NCI-H1092 (cell line): ENCODE results near the gene RIMS1.

Source experiments
- DNase-seq: peaks from one replicate; lab custom pipeline; 2025; lab: John Stamatoyannopoulos, UW

RIMS1 gene

GRCh38 chr6:72111611-72112010 is 225.3 kb downstream of the RIMS1 start:
- DNase-seq: no peak

- no peak for DNase-seq
Measured at GRCh38 chr6:72130327-72130726, 244.0 kb downstream of the RIMS1 start.

- DNase-seq: no peak
Measured at GRCh38 chr6:72132427-72132826, 246.1 kb downstream of the RIMS1 start.

GRCh38 chr6:72132851-72133250 is 246.5 kb downstream of the RIMS1 start:
- DNase-seq: no peak

GRCh38 chr6:72133324-72133723 is 247.0 kb downstream of the RIMS1 start:
- no peak for DNase-seq

- no peak for DNase-seq
Measured at GRCh38 chr6:72140795-72141194, 254.4 kb downstream of the RIMS1 start.

GRCh38 chr6:72149715-72150114 is 263.4 kb downstream of the RIMS1 start:
- DNase-seq: no peak

- DNase-seq: no peak
Measured at GRCh38 chr6:72151742-72152141, 265.4 kb downstream of the RIMS1 start.

GRCh38 chr6:72175916-72176315 is 289.6 kb downstream of the RIMS1 start:
- no peak for DNase-seq

- DNase-seq: peak; percentile 13
Measured at GRCh38 chr6:72182337-72183246, 296.2 kb downstream of the RIMS1 start.

GRCh38 chr6:72203983-72204382 is 317.6 kb downstream of the RIMS1 start:
- no peak for DNase-seq

- DNase-seq: no peak
Measured at GRCh38 chr6:72205500-72205899, 319.1 kb downstream of the RIMS1 start.

GRCh38 chr6:72206606-72207005 is 320.3 kb downstream of the RIMS1 start:
- no peak for DNase-seq

GRCh38 chr6:72212686-72213085 is 326.3 kb downstream of the RIMS1 start:
- no peak for DNase-seq

GRCh38 chr6:72213654-72214053 is 327.3 kb downstream of the RIMS1 start:
- DNase-seq: no peak

- DNase-seq: no peak
Measured at GRCh38 chr6:72216222-72217068, 330.1 kb downstream of the RIMS1 start.

- no peak for DNase-seq
Measured at GRCh38 chr6:72217626-72218025, 331.3 kb downstream of the RIMS1 start.

GRCh38 chr6:72218125-72218524 is 331.8 kb downstream of the RIMS1 start:
- DNase-seq: no peak

GRCh38 chr6:72219536-72219935 is 333.2 kb downstream of the RIMS1 start:
- no peak for DNase-seq

- no peak for DNase-seq
Measured at GRCh38 chr6:72238021-72238420, 351.7 kb downstream of the RIMS1 start.

- DNase-seq: no peak
Measured at GRCh38 chr6:72238900-72239299, 352.6 kb downstream of the RIMS1 start.

GRCh38 chr6:72245565-72245964 is 359.2 kb downstream of the RIMS1 start:
- no peak for DNase-seq

- no peak for DNase-seq
Measured at GRCh38 chr6:72246926-72247325, 360.6 kb downstream of the RIMS1 start.
